ENCODE data around the gene PML. TPM values are rescaled to one million over a fixed set of nuclear protein-coding genes. Genes with fewer than 3 reads are reported as not detected.

The PML gene, protein sequence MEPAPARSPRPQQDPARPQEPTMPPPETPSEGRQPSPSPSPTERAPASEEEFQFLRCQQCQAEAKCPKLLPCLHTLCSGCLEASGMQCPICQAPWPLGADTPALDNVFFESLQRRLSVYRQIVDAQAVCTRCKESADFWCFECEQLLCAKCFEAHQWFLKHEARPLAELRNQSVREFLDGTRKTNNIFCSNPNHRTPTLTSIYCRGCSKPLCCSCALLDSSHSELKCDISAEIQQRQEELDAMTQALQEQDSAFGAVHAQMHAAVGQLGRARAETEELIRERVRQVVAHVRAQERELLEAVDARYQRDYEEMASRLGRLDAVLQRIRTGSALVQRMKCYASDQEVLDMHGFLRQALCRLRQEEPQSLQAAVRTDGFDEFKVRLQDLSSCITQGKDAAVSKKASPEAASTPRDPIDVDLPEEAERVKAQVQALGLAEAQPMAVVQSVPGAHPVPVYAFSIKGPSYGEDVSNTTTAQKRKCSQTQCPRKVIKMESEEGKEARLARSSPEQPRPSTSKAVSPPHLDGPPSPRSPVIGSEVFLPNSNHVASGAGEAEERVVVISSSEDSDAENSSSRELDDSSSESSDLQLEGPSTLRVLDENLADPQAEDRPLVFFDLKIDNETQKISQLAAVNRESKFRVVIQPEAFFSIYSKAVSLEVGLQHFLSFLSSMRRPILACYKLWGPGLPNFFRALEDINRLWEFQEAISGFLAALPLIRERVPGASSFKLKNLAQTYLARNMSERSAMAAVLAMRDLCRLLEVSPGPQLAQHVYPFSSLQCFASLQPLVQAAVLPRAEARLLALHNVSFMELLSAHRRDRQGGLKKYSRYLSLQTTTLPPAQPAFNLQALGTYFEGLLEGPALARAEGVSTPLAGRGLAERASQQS
- 31.9 and 39.2 TPM in 2 replicates for total RNA-seq (2014; rRNA removed; shearing (Covaris generic))
- 42.1 and 51.0 TPM in 2 replicates for polyA plus RNA-seq (2015; cell fraction: cytosol; rRNA removed)
- 58.6 and 76.8 TPM in 2 replicates for polyA plus RNA-seq (2015; cell fraction: nucleus; rRNA removed)

DNA sequence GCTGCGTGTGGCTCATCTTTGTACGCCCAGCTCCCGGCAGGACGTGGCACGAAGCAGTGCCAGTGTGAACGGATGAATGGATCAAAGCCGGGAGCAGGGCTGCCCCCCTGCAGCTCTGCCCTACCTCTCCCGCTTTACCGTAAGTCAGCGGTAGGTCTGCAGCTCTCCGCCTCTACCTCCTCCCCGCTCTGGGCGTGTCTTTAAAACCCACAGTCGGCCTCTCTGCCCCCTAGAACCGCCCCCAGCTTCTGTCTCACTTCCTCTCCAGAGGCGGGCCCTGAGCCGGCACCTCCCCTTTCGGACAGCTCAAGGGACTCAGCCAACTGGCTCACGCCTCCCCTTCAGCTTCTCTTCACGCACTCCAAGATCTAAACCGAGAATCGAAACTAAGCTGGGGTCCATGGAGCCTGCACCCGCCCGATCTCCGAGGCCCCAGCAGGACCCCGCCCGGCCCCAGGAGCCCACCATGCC lies at the start of gene PML:
Gene PML, plus strand, starts transcription at position 304 of the 471 bp plus-strand sequence. Its CDS starts 97 bp downstream, at position 401.
- peak; percentile 95 for DNase-seq (ENCODE audit: low read depth)

DNA sequence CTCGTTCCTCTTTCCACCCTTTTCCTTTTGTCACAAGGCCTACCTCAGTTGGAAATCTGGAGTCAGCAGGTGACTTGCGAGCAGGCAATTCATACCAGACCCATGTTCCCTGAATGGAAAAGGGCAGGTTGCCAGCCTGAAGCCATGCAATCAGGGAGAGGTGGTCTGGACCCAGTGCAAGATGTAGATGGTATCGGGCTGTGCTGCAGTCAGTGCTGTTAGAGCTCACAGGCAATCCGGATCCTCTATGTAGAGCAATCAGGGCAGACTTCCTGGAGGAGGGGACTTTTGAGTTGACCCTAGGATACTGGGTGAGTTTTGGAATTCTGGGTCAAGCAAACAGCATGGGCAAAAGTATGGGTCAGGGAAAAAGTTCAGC lies 49.4 kb upstream of the PML start:
- DNase-seq (ENCODE audit: low read depth): no peak

DNA sequence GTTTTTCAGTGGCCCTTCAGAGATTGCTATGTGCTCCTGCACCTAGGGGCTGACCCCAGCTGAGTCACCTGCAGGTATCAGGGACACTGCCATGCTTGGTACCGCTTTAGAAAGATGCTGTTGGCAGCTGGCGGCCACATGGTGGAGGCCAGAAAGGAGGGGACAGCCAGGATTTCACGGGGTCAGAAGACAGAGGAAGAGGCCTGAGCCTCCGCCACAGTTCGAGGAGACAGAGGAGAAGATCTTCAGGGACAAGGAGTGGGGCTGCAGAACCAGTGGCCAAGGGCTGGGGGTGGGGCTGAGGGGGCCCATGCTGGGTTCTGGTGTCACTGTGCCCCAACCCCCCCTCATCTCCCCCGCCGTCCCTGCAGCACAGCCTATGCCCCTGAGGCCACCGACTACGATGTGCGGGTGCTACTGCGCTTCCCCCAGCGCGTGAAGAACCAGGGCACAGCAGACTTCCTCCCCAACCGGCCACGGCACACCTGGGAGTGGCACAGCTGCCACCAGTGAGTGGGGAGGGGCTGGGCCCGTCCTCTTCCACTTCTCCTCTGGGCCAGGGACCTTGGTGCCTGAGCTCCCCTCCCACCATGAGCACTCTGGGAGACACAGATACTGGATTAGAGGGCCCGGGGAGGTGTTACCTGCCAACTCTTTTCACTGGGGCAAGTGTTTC lies 48.3 kb upstream of the PML start:
- DNase-seq (ENCODE audit: low read depth): no peak

DNA sequence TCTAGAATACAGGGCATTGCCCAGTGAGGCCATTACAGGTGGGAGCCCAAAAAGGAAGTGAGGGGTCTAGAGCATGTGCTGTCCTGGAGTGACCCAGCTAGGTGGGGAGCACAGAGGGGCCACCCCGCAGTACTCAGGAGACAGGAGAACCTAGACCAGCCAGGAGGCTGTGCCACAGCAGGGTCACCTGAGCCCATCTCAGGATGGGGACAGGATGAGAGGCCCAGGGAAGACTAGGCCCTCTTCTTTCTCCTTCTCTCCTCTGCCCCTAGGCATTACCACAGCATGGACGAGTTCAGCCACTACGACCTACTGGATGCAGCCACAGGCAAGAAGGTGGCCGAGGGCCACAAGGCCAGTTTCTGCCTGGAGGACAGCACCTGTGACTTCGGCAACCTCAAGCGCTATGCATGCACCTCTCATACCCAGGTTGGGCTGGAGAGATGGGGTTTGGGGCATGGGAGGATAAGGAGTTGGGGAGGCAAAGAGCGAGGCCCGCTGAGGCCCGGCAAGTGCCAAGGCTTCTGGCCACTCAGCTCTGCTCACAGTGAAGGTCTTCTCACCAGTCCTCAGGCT lies 47.6 kb upstream of the PML start:
- DNase-seq (ENCODE audit: low read depth): no peak

DNA sequence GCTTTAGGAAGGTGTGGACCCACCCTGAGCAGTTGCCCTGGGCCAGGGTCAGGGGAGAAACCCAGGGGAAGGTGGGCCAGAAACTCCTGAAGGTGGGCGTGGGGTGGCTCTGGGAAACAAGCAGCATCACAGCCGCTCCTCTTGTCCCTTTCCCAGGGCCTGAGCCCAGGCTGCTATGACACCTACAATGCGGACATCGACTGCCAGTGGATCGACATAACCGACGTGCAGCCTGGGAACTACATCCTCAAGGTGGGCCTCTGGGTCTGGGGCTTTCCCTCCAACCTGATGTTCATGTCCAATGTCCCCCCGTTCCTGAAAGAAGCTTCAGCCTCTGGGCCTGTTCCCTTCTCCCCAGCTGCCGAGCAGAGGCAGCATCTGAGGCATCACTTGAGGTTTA lies 46.9 kb upstream of the PML start:
- no peak for DNase-seq (ENCODE audit: low read depth)

DNA sequence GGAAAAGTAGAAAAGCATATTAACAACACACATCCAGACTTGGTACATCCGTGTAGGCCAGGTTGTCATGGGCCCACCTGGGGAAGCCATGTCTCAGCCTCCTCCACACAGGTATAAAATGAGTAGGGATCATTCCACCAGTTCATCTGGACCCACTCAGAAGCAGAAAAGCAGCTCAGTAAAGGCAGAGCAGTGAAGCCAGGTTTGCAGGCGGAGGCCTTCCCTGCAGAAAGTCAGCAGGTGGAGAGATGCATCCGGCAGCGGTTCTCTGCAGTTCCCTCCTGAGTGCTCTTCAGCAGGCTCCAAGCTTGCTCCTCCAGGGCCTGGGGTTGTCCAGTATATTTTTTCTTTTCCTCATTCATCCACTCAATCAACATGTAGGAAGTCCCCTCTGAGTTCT lies 46.1 kb upstream of the PML start:
- DNase-seq (ENCODE audit: low read depth): no peak

DNA sequence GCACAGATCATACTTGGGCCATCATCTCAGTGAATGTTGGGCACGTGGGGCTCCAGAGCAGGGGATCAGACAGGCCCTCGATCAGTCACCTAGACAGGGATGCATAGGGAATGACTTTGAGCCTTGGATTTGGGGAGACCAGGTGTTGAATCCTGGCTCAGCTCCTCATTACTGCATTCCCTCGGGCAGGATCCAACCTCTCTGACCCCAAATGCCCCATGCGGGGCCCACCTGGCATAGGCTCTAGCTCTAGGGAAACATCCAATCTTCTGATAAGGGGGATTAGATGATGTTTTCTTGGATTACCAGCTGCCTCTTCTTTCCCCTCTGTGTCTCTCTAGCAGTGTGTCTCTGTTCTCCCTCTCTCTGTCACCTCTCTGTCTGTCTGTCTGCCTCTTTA lies 45.5 kb upstream of the PML start:
- no peak for DNase-seq (ENCODE audit: low read depth)

DNA sequence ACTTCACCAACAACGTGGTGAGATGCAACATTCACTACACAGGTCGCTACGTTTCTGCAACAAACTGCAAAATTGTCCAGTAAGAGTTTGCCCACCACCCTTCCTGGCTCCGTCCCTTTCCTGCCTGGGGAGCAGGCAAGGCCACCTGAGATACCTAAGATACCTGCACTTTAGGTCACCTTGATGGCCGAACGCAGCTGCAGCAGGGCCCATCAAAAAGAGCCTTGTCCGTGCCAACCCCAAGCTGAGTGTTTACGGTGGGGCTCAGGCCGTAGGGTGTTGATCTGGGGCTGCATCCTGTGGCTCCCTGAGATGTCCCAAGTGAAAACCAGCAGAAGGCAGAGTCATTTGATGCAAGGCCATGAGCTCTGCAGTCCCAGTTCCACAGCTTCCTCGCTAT lies 45.0 kb upstream of the PML start:
- DNase-seq (ENCODE audit: low read depth): no peak

DNA sequence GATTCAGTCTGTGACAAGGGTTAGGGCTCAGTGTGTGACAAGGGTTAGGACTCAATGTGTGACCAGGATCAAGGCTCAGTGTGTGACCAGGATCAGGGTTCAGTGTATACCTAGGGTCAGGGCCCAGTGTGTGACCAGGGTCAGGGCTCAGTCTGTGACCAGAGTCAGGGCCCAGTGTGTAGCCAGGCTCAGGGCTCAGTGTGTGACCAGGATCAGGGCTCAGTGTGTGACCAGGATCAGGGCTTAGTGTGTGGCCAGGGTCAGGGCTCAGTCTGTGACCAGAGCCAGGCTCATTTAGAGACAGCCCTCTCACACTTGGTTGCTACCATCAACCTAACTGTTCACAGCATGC lies 44.1 kb upstream of the PML start:
- DNase-seq (ENCODE audit: low read depth): no peak

DNA sequence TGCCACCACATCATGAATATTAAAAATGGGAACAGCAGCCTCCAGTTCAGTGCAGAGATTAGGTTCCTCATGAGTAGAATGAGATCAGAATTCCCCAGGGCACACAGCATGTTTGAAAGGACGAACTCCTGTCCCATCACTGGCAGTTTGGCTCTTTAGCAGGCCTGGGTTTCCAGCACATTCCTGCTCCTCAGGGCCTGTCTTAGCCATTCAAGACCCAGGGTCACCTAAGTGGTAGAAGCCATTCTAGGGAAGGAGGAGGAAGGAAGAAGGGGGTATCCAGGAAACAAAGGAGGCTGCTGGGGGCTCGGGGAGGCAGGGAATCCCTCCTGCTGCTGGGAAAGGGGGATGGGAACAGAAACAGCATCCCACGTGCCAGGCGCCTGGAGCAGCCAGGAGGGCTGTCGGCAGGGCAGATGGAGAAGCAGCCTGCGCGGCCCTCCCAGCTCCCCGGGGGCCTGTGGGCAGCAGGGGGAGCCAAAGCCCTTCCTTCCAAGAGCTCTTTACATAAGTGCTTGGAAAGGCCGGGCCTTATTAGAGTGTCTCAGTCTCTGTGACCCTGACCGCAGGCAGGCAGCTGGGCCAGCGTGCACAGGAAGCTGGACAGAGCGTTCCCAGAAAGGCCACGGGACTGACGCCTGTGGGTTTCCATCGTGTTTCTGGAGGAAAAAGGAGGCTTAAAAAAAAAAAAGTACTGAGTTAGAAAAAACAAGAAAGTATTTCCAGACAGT lies 43.5 kb upstream of the PML start:
- DNase-seq (ENCODE audit: low read depth): peak; percentile 96

DNA sequence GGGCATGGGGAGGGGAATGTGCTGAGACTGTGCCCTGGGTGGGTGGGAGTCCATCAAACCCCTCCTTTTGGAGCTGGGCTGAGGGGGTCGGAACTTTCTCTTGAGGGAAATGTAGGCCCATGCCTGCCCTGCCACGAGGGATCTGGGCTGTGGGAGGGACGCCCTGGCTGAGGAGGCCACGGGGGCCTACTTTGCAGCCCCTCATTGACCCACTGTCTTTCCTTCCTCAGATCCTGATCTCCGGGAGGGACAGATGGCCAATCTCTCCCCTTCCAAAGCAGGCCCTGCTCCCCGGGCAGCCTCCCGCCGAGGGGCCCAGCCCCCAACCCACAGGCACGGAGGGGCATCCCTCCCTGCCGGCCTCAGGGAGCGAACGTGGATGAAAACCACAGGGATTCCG lies 42.9 kb upstream of the PML start:
- no peak for DNase-seq (ENCODE audit: low read depth)

DNA sequence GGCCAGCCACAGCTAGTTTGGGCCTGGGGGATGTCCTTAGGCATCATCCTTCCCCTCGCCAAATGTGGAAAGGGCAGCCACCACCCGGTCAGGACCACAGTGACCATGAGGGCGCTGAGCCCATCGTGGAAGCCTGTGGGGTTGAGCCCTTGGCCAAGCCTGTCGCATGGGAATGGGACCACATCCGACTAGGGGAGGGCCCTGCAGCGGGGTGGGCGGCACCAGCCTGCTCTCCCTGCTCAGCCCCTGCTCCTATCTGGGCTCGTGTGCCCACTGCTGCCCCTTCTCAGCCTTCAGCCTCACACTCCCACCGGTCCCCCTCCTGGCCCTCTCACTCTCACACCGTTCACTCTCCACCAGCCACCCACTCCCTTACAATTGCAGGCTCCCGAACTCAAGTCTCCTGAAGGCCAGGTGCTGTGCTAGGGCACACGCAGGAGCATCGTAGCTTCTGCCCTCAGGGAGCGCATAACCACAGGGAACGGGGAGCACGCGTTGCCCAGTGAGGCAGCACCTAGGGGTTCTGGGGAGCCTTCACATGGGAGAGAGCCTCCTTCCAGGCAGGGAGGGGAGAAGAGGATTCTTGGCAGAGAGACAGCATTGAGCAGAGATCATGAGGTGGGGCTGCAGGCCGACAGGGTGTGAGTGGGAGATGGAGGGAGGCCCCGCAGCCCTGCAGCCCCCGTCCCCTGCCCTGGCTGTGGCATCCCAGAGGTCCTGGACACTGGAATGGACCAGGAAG lies 42.2 kb upstream of the PML start:
- DNase-seq (ENCODE audit: low read depth): no peak

DNA sequence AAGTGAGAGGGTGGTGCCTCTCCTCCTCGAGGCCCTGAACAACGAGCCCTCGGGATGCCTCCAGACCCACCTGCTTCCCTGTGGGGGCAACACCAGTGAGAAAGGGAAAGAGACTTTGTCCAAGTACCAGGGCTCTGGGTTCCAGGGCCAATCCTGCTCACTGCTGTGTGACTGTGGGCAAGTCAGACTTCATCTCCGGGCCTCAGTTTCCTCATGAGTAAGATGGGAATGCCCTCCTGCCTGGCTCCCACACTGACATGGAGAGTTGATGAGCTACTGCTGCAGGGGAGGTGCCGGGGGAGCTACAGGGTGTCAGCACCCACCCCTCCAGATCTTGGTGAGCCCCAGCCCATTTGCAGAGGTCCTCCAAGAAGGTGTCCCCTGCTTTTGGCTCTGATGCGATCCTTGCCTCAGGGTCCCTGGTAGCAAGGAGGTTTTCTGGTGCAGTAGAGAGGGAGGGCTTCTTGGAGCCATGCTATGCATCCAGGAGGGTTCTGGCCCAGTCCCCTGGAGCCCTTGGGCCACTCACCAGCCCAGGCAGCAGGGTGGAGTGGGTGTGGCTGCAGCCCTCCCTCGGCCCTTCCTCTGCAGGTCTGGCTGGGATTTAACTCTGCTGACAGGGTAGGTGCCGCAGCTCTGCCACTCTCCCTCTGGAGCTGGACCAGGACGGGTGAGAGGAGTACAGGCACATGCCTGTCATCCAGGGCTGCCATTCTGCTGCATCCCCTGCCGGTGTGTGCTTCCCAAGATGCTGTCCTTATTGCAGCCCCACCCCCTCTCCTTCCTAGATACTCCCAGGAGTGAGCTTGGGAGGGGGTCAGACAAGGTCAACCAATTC lies 41.4 kb upstream of the PML start:
- DNase-seq (ENCODE audit: low read depth): no peak

DNA sequence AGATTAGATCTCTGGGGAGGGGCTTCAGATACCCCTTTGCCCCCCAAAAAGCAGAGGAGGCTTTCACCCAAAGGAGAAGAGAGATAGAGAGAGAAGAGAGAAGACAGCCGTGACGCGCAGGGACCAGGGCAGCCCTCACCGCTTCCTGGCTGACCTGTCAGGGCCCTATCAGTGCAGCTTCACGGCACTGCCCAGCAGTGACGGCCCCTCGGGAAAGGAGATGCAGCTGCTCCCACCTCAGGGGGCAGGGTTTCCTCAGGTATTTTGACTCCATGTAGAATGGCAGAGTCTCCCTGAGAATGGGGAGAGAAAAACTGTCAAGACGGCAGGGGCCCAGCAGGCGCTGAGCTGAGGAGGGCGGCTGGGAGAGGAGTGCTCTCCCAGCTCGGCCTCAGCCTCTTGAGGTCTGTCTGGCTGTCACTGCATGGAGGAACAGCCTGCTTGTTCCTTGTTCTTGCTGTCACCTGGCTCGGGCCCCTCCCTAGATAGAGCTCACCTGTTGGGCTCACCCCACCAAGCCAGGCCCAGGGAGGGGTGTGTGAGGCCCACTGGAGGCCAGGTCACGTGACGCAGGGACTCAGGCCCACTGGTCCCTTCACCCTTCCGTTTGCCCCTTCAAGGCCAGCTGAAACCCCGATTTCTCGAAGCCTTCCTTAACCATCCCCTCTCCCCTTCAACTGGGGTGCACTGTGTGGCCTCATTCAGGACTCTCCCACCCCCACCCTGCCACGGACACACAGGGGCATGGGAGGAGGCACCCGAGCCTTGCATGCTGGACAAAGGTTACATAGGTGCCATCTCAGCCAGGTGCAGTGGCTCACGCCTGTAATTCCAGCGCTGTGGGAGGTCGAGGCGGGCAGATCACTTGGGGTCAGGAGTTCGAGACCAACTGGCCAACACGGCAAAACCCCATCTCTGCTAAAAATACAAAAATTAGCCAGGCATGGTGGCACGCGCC lies 40.0 kb upstream of the PML start:
- no peak for DNase-seq (ENCODE audit: low read depth)

DNA sequence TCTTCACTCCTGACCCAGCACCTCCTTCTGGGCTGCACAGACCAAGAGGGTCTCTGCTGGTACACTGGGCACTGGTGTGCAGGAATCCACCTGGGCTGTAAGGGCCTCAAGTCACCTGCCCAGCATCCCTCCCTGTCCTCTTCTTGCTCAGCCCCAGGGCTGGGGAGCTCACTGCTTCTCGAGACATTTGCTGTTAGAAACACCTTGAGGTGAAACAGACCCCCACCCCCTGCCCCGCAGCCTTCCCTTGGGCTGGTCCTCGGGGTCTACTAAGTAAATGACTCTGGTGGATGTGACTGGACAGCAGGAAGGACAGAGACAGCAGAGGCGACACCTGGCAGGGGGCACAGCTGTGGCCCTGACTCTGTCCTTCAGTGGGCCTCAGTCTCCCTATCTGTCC lies 39.2 kb upstream of the PML start:
- no peak for DNase-seq (ENCODE audit: low read depth)

DNA sequence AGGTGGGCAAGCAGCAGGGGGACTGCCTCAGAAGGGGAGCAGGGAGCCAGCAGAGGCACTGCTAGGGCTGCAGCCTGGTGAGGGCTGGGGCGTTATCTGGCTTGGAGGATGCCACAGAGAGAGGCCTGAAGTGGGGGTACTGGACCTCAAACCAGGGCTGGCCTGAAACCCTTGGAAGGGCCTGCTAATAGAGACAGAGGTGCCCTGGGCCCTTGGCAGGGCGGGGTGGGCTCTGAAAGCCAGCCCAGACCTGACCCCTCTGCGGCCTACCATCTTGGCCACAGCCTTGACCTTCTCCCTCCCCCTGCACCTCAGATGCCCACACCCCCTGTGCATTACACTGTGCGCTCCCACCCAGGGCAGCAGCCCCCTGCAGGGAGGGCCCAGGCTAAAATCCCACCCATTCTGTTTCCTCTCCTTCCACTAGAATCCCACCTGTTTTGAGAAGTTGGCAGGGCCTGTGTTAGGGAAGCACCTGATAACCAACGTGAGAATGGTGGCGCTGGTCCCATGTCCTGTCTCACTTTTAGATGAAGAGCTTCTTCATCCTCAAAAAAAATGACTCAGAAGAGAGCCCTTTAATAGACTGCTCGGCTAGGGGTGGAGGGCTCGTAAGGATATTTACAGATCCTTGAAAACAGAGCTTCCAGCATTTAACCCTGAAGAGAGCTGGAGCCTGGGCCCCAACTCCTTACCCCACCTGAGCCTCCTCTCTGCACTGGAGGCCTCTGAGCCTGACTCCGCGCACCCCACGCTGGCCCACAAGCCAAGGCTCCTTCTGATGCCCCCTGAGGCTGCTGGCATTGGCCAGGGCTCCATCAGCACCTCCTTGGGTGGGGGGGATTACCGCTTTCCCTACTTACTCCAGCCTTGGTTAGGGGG lies 38.4 kb upstream of the PML start:
- no peak for DNase-seq (ENCODE audit: low read depth)

DNA sequence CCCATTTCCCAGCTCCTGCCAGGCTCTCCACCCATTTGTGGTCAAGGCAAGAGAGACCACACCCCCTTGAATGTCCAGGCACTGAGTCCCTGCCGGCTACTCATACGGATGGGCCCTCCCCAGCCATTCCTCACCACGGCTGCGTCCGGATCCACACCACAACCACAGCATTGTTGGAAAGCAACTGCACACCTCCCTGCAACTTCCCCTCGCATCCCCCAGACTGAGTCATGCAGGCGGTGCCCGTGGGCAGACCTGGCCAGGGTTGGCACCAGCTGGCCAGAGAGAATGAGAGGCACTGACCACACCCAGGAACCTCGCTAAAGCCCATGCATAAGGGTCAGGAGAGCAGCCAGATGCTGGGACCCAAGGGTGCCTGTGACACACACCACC lies 37.8 kb upstream of the PML start:
- DNase-seq (ENCODE audit: low read depth): peak; percentile 100

Data from HT1080 (cell line).